BJ (cell line): ENCODE results near the gene ZDHHC1. TPM values are rescaled to one million over a fixed set of nuclear protein-coding genes. Genes with fewer than 3 reads are reported as not detected.
"Not testable (repeated sequence)": the region's sequence is repeated elsewhere in the genome, so short reads cannot be mapped to it uniquely, and the experiment has no call there.

ENCODE experiments used
- CTCF ChIA-PET: fragments of 350-600 bp; formaldehyde crosslinking; extraction: SDS; loops from one replicate; lab custom pipeline; 2021; ENCODE audit warnings: antibody characterized with exemption, inconsistent platforms; lab: Yijun Ruan, JAX
- POLR2A ChIA-PET: fragments of 300-600 bp; sonication (Branson Sonifier 250); formaldehyde crosslinking; extraction: SDS; loops from one replicate; lab custom pipeline; 2021; ENCODE audit warnings: antibody characterized with exemption; lab: Charles Lee
- DNase-seq: peaks from one replicate; pipeline ENCODE4 v3.0.0-alpha.2; 2011; ENCODE audit warnings: low read depth
- H3K27me3 ChIP-seq: 2 replicates; pipeline ENCODE4 v1.6.0; 2011; ENCODE audit warnings: low read length; ENCODE audit not compliant: control insufficient read depth, insufficient read depth
- H3K36me3 ChIP-seq: 2 replicates; pipeline ENCODE4 v1.5.1; 2011; ENCODE audit warnings: low read length; ENCODE audit not compliant: control insufficient read depth, insufficient read depth
- H3K4me3 ChIP-seq: 2 replicates; pipeline ENCODE4 v1.5.1; 2011; ENCODE audit warnings: low read depth, mild to moderate bottlenecking, control low read depth, low read length
- polyA plus RNA-seq: library from polyadenylated mRNA; depleted of rRNA; stranded (reverse); fragments of >200 nt; gene quantifications from 2 replicates; pipeline ENCODE4 v1.2.3, GENCODE V29; 2011
- TF ChIP-seq, protein P1 (sequence below): IDR thresholded peaks from 2 replicates; pipeline ENCODE4 v1.5.1; 2011; ENCODE audit warnings: low read depth, mild to moderate bottlenecking, control low read depth, inconsistent platforms, low read length, moderate library complexity; ENCODE audit not compliant: insufficient read depth

Gene ZDHHC1
- polyA plus RNA-seq, 1 experiment, result 7.4 TPM

DNA sequence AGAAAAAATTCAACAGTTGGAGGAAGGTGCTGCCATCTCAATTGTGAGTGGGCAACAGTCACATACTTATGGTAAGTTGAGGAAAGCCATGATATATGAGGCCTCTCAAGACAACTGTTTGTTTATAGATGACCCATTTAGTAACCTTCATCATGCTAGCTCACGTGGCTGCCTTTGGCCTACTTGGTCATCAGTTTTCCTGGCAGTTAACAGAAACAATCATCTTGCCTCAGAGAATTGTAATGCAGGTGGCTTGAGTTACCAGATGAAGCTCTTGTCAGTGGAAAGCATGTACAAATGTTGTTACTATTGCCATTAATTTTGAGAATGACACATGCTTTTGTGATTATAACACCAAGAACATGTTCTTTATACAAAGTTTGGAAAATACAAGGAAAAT is 37.6 kb downstream of the ZDHHC1 start:
- ChIA-PET CTCF (interaction anchor here (2.4 kb wide), 1 partner anchor 10 kb away, joined by 7 read pairs; no protein-coding TSS in a partner anchor), POLR2A (no interaction called here)
- Histone ChIP-seq H3K36me3 (no peaks in the 10 kb centered on the region), H3K27me3 (peaks cover 3% of the 10 kb centered on the region), H3K4me3 (no peak overlapping the region)
- DNase-seq, result no peak
- TF ChIP-seq, protein P1, sequence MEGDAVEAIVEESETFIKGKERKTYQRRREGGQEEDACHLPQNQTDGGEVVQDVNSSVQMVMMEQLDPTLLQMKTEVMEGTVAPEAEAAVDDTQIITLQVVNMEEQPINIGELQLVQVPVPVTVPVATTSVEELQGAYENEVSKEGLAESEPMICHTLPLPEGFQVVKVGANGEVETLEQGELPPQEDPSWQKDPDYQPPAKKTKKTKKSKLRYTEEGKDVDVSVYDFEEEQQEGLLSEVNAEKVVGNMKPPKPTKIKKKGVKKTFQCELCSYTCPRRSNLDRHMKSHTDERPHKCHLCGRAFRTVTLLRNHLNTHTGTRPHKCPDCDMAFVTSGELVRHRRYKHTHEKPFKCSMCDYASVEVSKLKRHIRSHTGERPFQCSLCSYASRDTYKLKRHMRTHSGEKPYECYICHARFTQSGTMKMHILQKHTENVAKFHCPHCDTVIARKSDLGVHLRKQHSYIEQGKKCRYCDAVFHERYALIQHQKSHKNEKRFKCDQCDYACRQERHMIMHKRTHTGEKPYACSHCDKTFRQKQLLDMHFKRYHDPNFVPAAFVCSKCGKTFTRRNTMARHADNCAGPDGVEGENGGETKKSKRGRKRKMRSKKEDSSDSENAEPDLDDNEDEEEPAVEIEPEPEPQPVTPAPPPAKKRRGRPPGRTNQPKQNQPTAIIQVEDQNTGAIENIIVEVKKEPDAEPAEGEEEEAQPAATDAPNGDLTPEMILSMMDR, result no peak

DNA sequence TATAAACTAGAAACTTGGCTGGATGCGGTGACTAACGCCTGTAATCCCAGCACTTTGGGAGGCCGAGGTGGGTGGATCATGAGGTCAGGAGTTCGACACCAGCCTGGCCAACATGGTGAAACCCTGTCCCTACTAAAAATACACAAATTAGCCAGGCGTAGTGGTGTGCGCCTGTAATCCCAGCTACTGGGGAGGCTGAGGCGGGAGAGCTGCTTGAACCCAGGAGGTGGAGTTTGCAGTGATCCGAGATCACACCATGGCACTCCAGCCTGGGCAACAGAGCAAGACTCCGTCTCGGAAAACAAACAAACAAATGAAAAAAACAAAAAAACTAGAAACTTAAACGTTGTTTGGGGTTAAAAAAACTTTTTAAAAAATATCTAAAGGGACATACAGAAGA is 40.3 kb downstream of the ZDHHC1 start:
- H3K36me3 ChIP-seq, DNase-seq, H3K4me3 ChIP-seq, POLR2A ChIA-PET, H3K27me3 ChIP-seq: not testable (repeated sequence)
- CTCF ChIA-PET, result interaction anchor here (0.7 to 2.6 kb wide), 2 partner anchors 49 to 90 kb away, joined by 3 to 7 read pairs; no protein-coding TSS in a partner anchor

DNA sequence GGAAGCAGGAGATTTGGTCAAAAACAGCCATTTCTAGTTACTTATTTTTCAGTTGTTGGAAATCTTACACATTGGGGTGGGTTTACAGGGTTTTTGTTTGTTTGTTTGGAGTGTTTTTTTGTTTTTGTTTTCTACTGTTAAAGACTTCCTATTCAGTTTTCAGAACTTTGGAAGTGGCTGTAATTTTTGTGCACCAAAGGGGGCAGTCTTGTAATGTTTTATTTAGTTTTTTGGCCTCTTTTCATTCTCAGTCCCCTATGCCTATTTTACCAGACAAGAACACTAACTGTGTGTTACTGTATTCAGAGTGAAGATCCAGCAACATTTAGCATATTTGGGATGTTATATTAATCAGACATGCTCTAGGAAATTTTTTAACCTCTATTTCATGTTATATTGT is 43.6 kb downstream of the ZDHHC1 start:
- Histone ChIP-seq H3K4me3 (no peak overlapping the region), H3K36me3 (no peaks in the 10 kb centered on the region), H3K27me3 (peaks cover 6% of the 10 kb centered on the region)
- no peak for DNase-seq
- POLR2A ChIA-PET, result interaction anchor here (0.7 kb wide), 1 partner anchor 20 kb away, joined by 4 read pairs; the partner anchor contains the start of gene TPPP3
- TF ChIP-seq, protein P1, result peak; percentile 51; the same call in 1 of the 2 replicates
- CTCF ChIA-PET, result interaction anchor here (0.6 to 3.2 kb wide), 16 partner anchors 13 to 131 kb away, joined by 3 to 13 read pairs (median 5); partner anchors contain the start of gene TPPP3

DNA sequence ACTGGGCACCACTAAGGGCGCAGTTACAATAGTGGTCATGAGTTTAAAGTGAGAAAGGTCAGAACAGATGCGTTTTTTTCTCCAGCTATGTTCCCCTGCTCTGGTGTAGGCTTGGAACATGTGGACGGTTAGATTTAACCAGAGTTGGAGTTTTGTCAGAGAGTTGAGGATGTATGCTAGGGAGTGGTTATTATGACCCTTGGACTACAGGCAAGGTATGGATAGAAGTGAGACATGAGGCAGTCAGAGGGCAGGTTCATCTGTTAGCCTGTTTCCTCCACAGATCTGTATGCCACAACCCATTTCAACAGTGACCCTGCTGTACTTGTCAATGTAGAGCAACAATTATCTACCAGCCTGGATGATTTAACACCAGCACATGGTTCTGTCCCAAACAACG is 45.6 kb downstream of the ZDHHC1 start:
- Histone ChIP-seq H3K4me3 (no peak overlapping the region), H3K27me3 (peaks cover 6% of the 10 kb centered on the region), H3K36me3 (no peaks in the 10 kb centered on the region)
- ChIA-PET CTCF (no interaction called here), POLR2A (no interaction called here)
- DNase-seq, result no peak
- TF ChIP-seq, protein P1, result no peak

DNA sequence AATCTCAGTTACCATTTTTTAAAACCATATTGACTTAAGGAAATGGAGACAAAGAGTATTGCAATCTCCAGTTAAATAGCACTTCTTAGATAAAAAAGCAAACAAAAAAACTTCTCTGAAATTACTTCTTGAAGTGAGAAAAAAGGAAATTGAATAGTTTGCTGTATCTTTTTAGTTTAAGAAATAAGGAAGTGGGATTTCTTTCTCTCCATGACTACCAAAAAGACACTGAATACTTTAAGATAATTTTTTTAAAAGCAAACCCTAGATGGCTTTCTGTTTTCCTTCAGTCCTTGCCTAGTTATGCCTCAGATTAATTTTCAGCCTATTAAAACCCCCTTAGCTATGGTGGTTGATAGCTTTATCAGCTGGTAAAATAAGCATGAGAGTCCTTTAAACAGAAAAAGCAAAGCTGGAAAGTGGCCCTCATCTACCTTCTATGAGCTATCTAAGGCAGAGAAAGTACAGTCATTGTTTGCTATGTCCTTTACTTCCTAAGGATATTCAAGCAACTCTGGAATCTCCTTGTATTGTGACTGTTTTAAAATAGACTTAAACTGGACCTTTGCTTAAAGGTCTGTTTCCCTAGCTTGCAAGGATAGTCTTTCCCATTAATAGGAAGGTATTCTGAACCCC is 51.6 kb downstream of the ZDHHC1 start:
- Histone ChIP-seq H3K27me3 (peaks cover 14% of the 10 kb centered on the region), H3K36me3 (no peaks in the 10 kb centered on the region), H3K4me3 (no peak overlapping the region)
- DNase-seq, result no peak
- ChIA-PET CTCF (interaction anchor here (0.7 to 1.2 kb wide), 2 partner anchors 35 to 129 kb away, joined by 3 to 4 read pairs; no protein-coding TSS in a partner anchor), POLR2A (no interaction called here)
- TF ChIP-seq, protein P1, result no peak
